NCI-H146 treated with DMSO at 0.1 percent for 48 hours (cell line): ENCODE results near the gene SIRT2.
"Not testable (repeated sequence)": the region's sequence is repeated elsewhere in the genome, so short reads cannot be mapped to it uniquely, and the experiment has no call there.

Source experiments
- DNase-seq: peaks from one replicate; lab custom pipeline; 2025; ENCODE audit not compliant: unreplicated experiment; lab: John Stamatoyannopoulos, UW

Gene SIRT2

DNA sequence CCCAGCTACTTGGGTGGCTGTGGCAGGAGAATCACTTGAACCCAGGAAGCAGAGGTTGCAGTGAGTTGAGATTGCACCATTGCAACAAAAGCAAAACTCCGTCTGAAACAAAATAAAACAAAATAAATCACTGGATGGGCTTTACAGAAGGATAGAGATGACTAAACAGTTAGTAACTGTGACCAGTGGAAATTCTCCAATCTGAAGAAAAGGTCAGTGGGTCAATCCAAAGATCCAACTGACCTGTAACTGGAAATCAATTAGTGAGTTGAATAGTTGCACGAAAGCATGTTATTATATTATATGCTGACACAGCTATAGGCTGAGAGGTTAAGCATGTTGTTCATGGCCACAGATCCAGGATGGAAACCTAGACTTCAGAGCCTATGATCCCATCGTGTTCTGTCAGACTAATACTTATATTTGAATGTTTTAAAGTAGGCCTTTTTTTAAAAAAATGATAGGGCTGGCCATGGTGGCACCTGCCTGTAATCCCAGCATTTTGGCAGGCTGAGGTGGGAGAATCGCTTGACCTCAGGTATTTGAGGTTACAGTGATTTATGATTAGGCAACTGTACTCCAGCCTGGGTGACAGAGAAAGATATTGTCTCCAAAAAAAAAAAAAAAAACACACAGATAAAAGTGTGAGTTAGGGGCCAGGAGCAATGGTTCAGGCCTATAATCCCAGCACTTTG lies 69.2 kb downstream of the SIRT2 start:
- DNase-seq: no peak

DNA sequence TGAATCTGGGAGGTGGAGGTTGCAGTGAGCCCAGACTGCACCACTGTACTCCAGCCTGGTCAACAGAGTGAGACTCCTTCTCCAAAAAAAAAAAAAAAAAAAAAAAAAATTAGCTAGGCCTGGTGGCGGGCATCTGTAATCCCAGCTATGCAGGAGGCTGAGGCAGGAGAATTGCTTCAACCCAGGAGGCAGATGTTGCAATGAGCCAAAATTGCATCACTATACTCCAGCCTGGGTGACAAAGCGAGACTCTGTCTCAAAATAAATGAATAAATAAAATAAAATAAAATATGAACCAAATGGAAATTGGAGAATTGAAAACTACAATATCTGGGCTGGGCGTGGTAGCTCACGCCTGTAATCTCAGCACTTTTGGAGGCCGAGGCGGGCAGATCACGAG lies 70.2 kb downstream of the SIRT2 start:
- DNase-seq: not testable (repeated sequence)
